Forelimb muscle (tissue), 1 donor: ENCODE measurements around the gene COL8A2. TPM values are rescaled to one million over a fixed set of nuclear protein-coding genes. Genes with fewer than 3 reads are reported as not detected.
"Not testable (repeated sequence)": the region's sequence is repeated elsewhere in the genome, so short reads cannot be mapped to it uniquely, and the experiment has no call there.

ENCODE experiments used
- DNase-seq: peaks from one replicate; pipeline ENCODE4 v3.0.0-alpha.2; 2013; ENCODE audit warnings: low read depth
- polyA plus RNA-seq: library from polyadenylated mRNA; unstranded; fragments of 120-200 nt; gene quantifications from one replicate; pipeline ENCODE4 v1.2.1, GENCODE V29; 2013; ENCODE audit not compliant: insufficient read length

Gene COL8A2
- polyA plus RNA-seq: 8.9 TPM

GRCh38 chr1:36125129-36125991 lies at the start of gene COL8A2:
COL8A2 (minus strand) TSS chr1:36125222; CDS start chr1:36100242, 24,980 bp downstream.
- DNase-seq: peak; percentile 25

GRCh38 chr1:36174713-36175112 lies 49.7 kb upstream of the COL8A2 start:
- no peak for DNase-seq

DNA sequence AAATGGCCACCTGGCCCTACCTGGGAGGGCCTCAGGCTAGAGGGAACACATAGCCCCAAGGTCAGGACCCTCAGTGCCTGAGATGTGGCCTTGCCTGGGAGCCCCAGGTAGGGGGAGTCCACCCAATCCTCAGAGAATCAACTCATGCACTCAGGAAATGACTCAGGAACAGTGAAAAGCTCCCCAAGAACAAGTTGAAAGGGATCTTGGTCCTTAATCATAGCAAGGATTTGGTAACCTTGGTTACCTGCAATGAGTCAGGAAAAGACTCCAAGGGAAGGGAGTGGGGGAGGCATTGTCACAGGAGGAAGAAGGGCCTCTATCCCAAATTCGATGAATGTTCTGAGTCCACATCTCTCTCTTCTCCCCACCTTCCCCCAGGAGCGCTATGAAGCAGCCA lies 48.0 kb upstream of the COL8A2 start:
- DNase-seq: no peak

- DNase-seq: no peak
Measured at GRCh38 chr1:36172017-36172747, 47.2 kb upstream of the COL8A2 start.

DNA sequence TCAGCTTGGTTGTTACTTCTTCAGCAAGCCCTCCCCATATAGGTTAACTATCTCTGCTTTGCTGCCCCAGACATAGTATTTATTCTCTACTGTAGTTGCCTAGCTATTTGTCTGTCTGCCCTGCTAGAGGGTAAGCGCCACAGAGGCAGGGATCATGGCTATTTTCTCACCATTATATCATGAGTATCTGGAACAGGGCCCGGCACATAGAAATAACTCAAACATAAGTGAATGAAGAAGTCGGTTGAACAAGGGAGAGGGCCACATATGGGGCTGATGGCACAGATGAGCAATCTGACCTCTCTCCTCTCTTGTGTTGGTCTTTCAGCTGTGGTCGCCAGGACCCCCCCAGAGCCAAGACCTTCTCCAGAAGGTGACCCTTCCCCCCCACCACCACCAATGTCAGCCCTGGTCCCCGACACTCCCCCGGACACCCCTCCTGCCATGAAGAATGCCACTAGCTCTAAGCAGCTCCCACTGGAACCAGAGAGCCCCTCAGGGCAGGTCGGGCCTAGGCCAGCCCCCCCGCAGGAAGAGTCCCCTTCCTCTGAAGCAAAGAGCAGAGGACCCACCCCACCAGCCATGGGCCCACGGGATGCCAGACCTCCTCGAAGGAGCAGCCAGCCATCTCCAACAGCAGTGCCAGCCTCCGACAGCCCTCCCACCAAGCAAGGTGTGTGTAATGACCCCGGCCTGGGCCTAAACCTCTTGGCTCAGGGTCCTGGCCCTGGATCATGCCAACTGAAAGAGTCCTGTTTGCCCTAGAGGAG lies 45.8 kb upstream of the COL8A2 start:
- no peak for DNase-seq

- DNase-seq: no peak
Measured at GRCh38 chr1:36168514-36168913, 43.5 kb upstream of the COL8A2 start.

GRCh38 chr1:36166938-36167905 lies 42.2 kb upstream of the COL8A2 start:
- DNase-seq: no peak

GRCh38 chr1:36166136-36166535 lies 41.1 kb upstream of the COL8A2 start:
- DNase-seq: no peak

GRCh38 chr1:36165145-36165544 lies 40.1 kb upstream of the COL8A2 start:
- no peak for DNase-seq

- no peak for DNase-seq
Measured at GRCh38 chr1:36164361-36164760, 39.3 kb upstream of the COL8A2 start.

DNA sequence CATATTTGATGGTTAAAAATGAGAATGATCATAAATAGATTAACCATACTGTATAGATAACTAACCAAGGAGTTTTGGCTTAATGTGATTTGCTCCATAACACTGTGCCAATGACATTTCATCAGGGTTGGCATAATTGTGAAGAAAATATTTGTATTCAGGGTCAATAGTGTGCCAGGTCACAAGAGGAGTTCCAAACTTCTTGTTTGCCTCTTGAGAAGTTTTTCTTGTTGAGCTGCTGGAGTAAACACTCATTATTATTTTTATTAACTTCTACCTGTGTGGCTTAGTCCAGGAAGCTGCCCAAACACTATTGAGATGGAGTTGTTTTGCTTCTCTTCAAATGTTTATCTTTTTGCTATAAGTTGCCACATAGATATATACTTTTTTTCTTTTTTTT lies 38.4 kb upstream of the COL8A2 start:
- no peak for DNase-seq

DNA sequence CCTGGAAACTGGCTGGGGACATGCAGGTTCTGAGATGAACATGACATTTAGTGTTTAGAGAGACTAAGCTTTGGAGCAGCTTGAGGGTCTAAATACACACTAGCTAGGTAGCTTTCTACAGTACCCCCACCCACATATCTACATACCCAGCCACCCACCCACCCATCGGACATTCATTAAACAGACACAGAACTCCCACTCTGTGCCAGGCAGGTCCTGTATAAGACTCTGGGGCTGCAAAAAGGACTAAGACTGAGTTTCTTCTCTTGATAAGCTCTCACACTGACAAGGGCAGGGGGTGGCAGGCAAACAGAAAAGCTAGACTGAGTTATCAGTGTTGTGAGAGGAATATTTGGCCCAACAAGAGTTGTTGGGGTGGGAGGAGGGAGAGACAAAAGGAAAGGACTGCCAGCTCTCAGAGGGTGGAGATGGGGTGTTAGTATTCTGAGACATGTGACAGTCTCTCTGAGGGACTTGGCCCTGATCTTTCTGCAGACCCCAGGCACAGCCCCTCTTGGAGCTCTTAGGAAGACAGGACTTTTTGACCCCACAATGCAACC lies 37.7 kb upstream of the COL8A2 start:
- no peak for DNase-seq

- no peak for DNase-seq
Measured at GRCh38 chr1:36161641-36162531, 36.9 kb upstream of the COL8A2 start.

GRCh38 chr1:36160949-36161485 lies 36.0 kb upstream of the COL8A2 start:
- DNase-seq: no peak

GRCh38 chr1:36160388-36160948 lies 35.4 kb upstream of the COL8A2 start:
- no peak for DNase-seq

DNA sequence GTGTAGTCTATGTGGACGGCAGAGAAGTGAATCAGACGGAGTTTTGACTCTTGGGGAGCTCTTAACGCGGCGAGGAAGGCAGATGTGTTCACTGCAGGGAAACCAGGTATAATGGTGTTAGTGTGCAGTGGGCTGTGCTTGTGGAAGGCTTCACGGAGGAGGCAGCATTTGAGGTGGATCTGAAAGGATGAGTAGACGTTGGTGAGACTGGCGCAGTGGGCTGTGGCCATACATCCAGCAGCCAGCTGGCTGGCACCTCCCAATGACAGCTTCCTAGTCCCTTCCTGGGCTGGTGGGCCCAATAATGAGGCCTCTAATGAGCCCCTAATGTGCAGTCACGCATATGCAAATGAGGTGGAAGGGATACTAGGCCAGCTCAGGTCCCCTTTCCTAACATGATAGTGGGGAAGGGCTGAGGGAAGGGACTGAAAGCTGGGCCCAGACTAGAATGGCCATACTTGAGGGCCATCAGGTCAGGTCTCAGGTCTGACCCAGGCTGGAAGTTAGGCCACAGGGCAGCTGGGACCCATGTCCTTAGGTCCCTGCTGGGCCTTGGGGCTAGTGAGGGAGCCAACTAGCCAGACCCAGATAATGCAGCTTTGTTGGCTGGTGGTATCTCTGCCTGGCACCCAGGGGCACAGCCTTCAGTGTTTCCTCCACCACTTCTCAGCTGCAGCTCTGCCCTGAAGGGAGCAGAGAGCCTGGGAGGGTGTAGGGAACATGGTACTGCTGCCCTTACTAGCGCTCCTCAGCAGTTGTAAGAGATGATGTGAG lies 34.8 kb upstream of the COL8A2 start:
- no peak for DNase-seq

DNA sequence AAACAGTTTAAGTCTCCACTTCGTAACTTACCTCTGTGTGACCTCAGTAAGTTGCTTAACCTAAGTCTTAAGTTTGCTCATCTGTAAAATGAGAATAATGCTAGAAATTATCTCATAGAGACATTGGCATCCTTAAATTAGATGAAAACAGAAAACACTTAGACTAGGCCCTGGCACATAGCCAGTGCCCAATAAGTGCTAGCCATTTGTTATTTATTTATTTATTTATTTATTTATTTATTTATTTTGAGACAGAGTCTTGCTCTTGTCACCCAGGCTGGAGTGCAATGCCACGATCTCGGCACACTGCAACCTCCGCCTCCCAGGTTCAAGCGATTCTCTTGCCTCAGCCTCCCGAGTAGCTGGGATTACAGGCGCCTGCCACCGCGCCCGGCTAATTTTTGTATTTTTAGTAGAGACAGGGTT lies 33.8 kb upstream of the COL8A2 start:
- DNase-seq: not testable (repeated sequence)
